ENCODE measurements around the gene B3GALT6. TPM values are rescaled to one million over a fixed set of nuclear protein-coding genes. Genes with fewer than 3 reads are reported as not detected.

B3GALT6 gene
- total RNA-seq, 4 donors from 2014 or later, result 12.3 to 24.1 (median 15.0) TPM

GRCh38 chr1:1206376-1206965 is 25.6 kb upstream of the B3GALT6 start, which contains the start of gene TNFRSF18:
Gene TNFRSF18, minus strand, starts transcription at chr1:1206592. Its CDS starts 21 bp downstream, at chr1:1206571.
- Histone ChIP-seq H3K36me3 (no peaks in the 10 kb centered on the region), H3K4me3 (peak within 1 kb of the TSS in 1 of 2 donors; percentile 30), H3K27ac (no peak within 1 kb of the TSS), H3K9me3 (no peaks in the 10 kb centered on the region), H3K27me3 (peaks cover 69% of the 10 kb centered on the region), H3K4me1 (peaks cover 0 to 32% (median 6%) of the 10 kb centered on the region in 3 donors)
- WGBS, 2 donors (ENCODE audit: low coverage in 1 of 2), result no CpG with 5 or more reads among the region's 49 CpGs
- ATAC-seq, result no peak
- TF ChIP-seq EP300 (IDR thresholded peaks at IDR 0.05), result no peak
- no peak for TF ChIP-seq CTCF (IDR thresholded peaks at IDR 0.05)
- TF ChIP-seq POLR2A (IDR thresholded peaks at IDR 0.05), result no peak
- no peak for TF ChIP-seq POLR2AphosphoS5 (IDR thresholded peaks at IDR 0.05)

- TF ChIP-seq EP300 (IDR thresholded peaks at IDR 0.05) (no peak), POLR2AphosphoS5 (IDR thresholded peaks at IDR 0.05) (no peak), CTCF (IDR thresholded peaks at IDR 0.05) (no peak), POLR2A (IDR thresholded peaks at IDR 0.05) (no peak)
- no peak for ATAC-seq
- H3K9me3 ChIP-seq, result no peaks in the 10 kb centered on the region
- H3K4me1 ChIP-seq, result peaks cover 0 to 30% (median 6%) of the 10 kb centered on the region in 3 donors
- H3K27ac ChIP-seq, result no peak overlapping the region
- WGBS, 2 donors (ENCODE audit: low coverage in 1 of 2), result 76% methylated on average over 3 of the region's 19 CpGs; no CpG with 5 or more reads in 1 of the 2 donors
- no peak overlapping the region for H3K4me3 ChIP-seq
- H3K27me3 ChIP-seq, result peaks cover 67% of the 10 kb centered on the region
- no peaks in the 10 kb centered on the region for H3K36me3 ChIP-seq
Observed at GRCh38 chr1:1206966-1207531, 25.0 kb upstream of the B3GALT6 start.

- Histone ChIP-seq H3K36me3 (no peaks in the 10 kb centered on the region), H3K4me1 (peaks cover 0 to 30% (median 6%) of the 10 kb centered on the region in 3 donors), H3K27me3 (peaks cover 64% of the 10 kb centered on the region), H3K9me3 (no peaks in the 10 kb centered on the region), H3K4me3 (no peak overlapping the region), H3K27ac (no peak overlapping the region)
- 20% methylated on average over 1 of the region's 11 CpGs; no CpG with 5 or more reads in 1 of the 2 donors for WGBS, 2 donors (ENCODE audit: low coverage in 1 of 2)
- no peak for ATAC-seq
- TF ChIP-seq POLR2AphosphoS5 (IDR thresholded peaks at IDR 0.05) (no peak), EP300 (IDR thresholded peaks at IDR 0.05) (no peak), CTCF (IDR thresholded peaks at IDR 0.05) (no peak), POLR2A (IDR thresholded peaks at IDR 0.05) (no peak)
Observed at GRCh38 chr1:1207571-1207892, 24.5 kb upstream of the B3GALT6 start.

GRCh38 chr1:1208713-1209433 is 23.2 kb upstream of the B3GALT6 start:
- TF ChIP-seq CTCF (IDR thresholded peaks at IDR 0.05) (no peak), EP300 (IDR thresholded peaks at IDR 0.05) (no peak), POLR2A (IDR thresholded peaks at IDR 0.05) (no peak), POLR2AphosphoS5 (IDR thresholded peaks at IDR 0.05) (no peak)
- H3K9me3 ChIP-seq, result no peaks in the 10 kb centered on the region
- peaks cover 51% of the 10 kb centered on the region for H3K27me3 ChIP-seq
- H3K36me3 ChIP-seq, result no peaks in the 10 kb centered on the region
- ATAC-seq, result no peak
- 33 to 83% methylated on average over 4 to 8 of the region's 38 CpGs for WGBS, 2 donors (ENCODE audit: low coverage in 1 of 2)
- H3K27ac ChIP-seq, result no peak overlapping the region
- peaks cover 0 to 40% (median 6%) of the 10 kb centered on the region in 3 donors for H3K4me1 ChIP-seq
- H3K4me3 ChIP-seq, result no peak overlapping the region

Measured in gastroesophageal sphincter (tissue), 4 donors.